CD8-positive, alpha-beta memory T cell (primary cell): ENCODE measurements around the gene TM6SF1. TPM values are rescaled to one million over a fixed set of nuclear protein-coding genes. Genes with fewer than 3 reads are reported as not detected.
"Not testable (repeated sequence)": the region's sequence is repeated elsewhere in the genome, so short reads cannot be mapped to it uniquely, and the experiment has no call there.

Experiments used
- CTCF ChIA-PET: fragments of 350-600 bp; sonication (Branson Sonifier 250); formaldehyde crosslinking; loops from one replicate; lab custom pipeline; 2021; ENCODE audit warnings: antibody characterized with exemption; lab: Charles Lee
- POLR2A ChIA-PET: fragments of 350-600 bp; sonication (Branson Sonifier 250); formaldehyde crosslinking; loops from one replicate; lab custom pipeline; 2021; ENCODE audit warnings: antibody characterized with exemption; lab: Charles Lee
- DNase-seq, 5 donors: peaks; one replicate each; pipeline versions ENCODE4 v3.0.0 to v3.0.0-alpha.2; 2020 to 2022; ENCODE audit warnings: mixed read lengths in 1 of 5
- H3K27ac ChIP-seq: one replicate; pipeline ENCODE4 v1.7.0; 2013; ENCODE audit warnings: low read depth, mild to moderate bottlenecking, low read length, moderate library complexity
- H3K27me3 ChIP-seq: 2 replicates; pipeline ENCODE4 v1.7.0; 2013; ENCODE audit warnings: low read length, mild to moderate bottlenecking; ENCODE audit not compliant: insufficient read depth, poor library complexity, severe bottlenecking
- H3K36me3 ChIP-seq: 2 replicates; pipeline ENCODE4 v1.7.0; 2013; ENCODE audit warnings: mild to moderate bottlenecking, low read length, moderate library complexity; ENCODE audit not compliant: insufficient read depth
- H3K4me1 ChIP-seq: 2 replicates; pipeline ENCODE4 v1.7.0; 2013; ENCODE audit warnings: mild to moderate bottlenecking, low read length, moderate library complexity; ENCODE audit not compliant: insufficient read depth
- H3K4me3 ChIP-seq: 2 replicates; pipeline ENCODE4 v1.7.0; 2013; ENCODE audit warnings: mild to moderate bottlenecking, low read length
- H3K9me3 ChIP-seq: 2 replicates; pipeline ENCODE4 v1.7.0; 2013; ENCODE audit warnings: mild to moderate bottlenecking, low read length
- H3K27ac Mint-ChIP-seq, 8 donors: one replicate each; pipeline ENCODE4 v1.8.0; 2020 to 2021; ENCODE audit warnings: mixed read lengths in 8 of 8, mild to moderate bottlenecking in 6 of 8, inconsistent platforms in 3 of 8, moderate library complexity in 3 of 8
- H3K27me3 Mint-ChIP-seq, 2 donors: one replicate each; pipeline ENCODE4 v1.8.0; 2020 to 2021; ENCODE audit warnings: mixed read lengths in 2 of 2, mild to moderate bottlenecking in 1 of 2, moderate library complexity in 1 of 2
- H3K36me3 Mint-ChIP-seq, 3 donors: one replicate each; pipeline ENCODE4 v1.8.0; 2020 to 2021; ENCODE audit warnings: mixed read lengths in 3 of 3, inconsistent platforms in 1 of 3, mild to moderate bottlenecking in 1 of 3
- H3K4me1 Mint-ChIP-seq, 3 donors: one replicate each; pipeline ENCODE4 v1.8.0; 2020 to 2021; ENCODE audit warnings: mixed read lengths in 3 of 3, inconsistent platforms in 1 of 3, mild to moderate bottlenecking in 1 of 3
- H3K4me3 Mint-ChIP-seq, 7 donors: one replicate each; pipeline ENCODE4 v1.8.0; 2020 to 2021; ENCODE audit warnings: mixed read lengths in 7 of 7, mild to moderate bottlenecking in 6 of 7, moderate library complexity in 4 of 7, inconsistent platforms in 2 of 7
- H3K9me3 Mint-ChIP-seq, 5 donors: one replicate each; pipeline ENCODE4 v1.8.0; 2020 to 2022; ENCODE audit warnings: mixed read lengths in 5 of 5, mild to moderate bottlenecking in 3 of 5, moderate library complexity in 2 of 5, inconsistent platforms in 1 of 5
- polyA plus RNA-seq: library from polyadenylated mRNA; unstranded; fragments of 300-500 nt; fragmentation: Illumina TruSeq; gene quantifications from one replicate; pipeline ENCODE4 v1.2.3, GENCODE V29; 2021
- total RNA-seq, 2 experiments: library from RNA; stranded (reverse); gene quantifications; one replicate each; pipeline ENCODE4 v1.2.3, GENCODE V29; 2021

The TM6SF1 gene
- total and polyA plus RNA-seq, 3 experiments from 2014 or later = 0.26 to 0.78 (median 0.55) TPM

DNA sequence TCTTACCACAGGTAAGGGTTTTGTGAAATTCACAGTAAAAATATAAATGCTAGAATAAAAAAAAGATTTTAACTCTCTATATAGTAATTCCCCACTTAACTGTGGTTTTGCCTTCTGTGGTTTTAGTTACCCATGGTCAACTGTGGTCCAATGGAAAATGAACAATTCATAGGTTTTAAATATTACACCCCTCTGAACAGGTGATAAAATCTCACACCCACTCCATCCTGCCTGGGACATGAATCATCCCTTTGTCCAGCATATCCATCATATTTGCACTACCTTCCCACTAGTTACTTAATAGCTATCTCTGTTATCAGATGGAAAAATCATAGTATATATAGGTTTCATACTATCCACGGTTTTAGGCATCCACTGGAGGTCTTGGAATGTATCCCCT, 50.9 kb downstream of the TM6SF1 start:
- no peaks in the 10 kb centered on the region for H3K9me3 ChIP-seq
- ChIA-PET CTCF (no interaction called here), POLR2A (no interaction called here)
- no peak overlapping the region for H3K4me3 ChIP-seq
- no peak overlapping the region for H3K4me3 Mint-ChIP-seq
- H3K27ac ChIP-seq = no peak overlapping the region
- H3K36me3 Mint-ChIP-seq = peaks cover 0 to 6% (median 4%) of the 10 kb centered on the region in 3 donors
- no peaks in the 10 kb centered on the region for H3K4me1 ChIP-seq
- H3K4me1 Mint-ChIP-seq = peaks cover 0 to 7% (median 1%) of the 10 kb centered on the region in 3 donors
- no peak for DNase-seq
- no peak overlapping the region for H3K27ac Mint-ChIP-seq
- H3K36me3 ChIP-seq = no peaks in the 10 kb centered on the region
- H3K27me3 Mint-ChIP-seq = peaks cover 12 to 46% of the 10 kb centered on the region in 2 donors
- H3K27me3 ChIP-seq = no peaks in the 10 kb centered on the region
- peaks cover 0 to 2% (median 0%) of the 10 kb centered on the region in 5 donors for H3K9me3 Mint-ChIP-seq

DNA sequence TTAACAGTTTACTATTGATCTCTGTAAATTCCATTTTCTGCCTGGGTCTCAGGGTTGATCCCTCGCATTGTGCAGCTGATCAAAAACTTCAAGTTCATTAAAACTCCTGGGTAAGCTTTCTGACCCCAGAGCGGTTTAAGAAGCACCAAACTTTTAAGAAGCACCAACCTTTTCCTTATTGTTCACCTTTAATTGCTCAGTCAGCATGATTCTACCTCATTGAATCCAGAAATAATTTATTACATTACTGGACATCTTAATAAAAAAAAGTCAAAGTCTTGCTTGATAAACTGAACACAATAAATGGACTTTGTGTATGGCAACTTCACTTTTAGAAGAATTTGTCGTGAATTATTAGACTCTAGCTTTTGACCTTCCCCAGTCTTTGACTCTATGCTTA, 53.3 kb downstream of the TM6SF1 start:
- Mint-ChIP-seq H3K9me3 (peaks cover 0 to 12% (median 3%) of the 10 kb centered on the region in 5 donors), H3K4me3 (no peak overlapping the region), H3K4me1 (peaks cover 0 to 22% (median 6%) of the 10 kb centered on the region in 3 donors), H3K36me3 (peaks cover 0 to 6% (median 4%) of the 10 kb centered on the region in 3 donors), H3K27ac (no peak overlapping the region), H3K27me3 (peaks cover 18 to 62% of the 10 kb centered on the region in 2 donors)
- H3K36me3 ChIP-seq = no peaks in the 10 kb centered on the region
- DNase-seq = no peak
- H3K9me3 ChIP-seq = no peaks in the 10 kb centered on the region
- ChIA-PET POLR2A (no interaction called here), CTCF (no interaction called here)
- H3K4me1 ChIP-seq = no peaks in the 10 kb centered on the region
- H3K27me3 ChIP-seq = no peaks in the 10 kb centered on the region
- no peak overlapping the region for H3K27ac ChIP-seq
- H3K4me3 ChIP-seq = no peak overlapping the region

DNA sequence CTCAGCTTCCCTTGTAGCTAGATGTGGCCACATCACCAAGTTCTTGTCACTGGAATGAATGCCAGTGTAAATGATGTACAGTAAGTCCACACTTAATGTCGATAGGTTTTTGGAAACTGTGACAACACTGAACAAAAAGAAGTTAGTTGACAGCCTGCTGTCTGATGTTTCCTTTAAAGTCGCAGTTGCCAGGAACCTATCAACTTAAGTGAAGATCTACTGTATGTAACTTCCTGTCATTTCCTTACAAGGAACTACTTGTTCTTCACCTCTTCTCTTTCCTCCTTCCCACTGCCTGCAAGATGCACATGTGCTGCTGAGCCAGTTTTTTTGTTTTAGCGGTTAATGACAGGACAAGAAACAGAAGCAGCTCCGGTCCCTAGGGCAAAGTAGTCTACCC, 55.6 kb downstream of the TM6SF1 start:
- Mint-ChIP-seq H3K36me3 (peaks cover 0 to 12% (median 2%) of the 10 kb centered on the region in 3 donors), H3K27ac (peak overlapping the region in 1 of 8 donors; percentile 62), H3K27me3 (peaks cover 25 to 65% of the 10 kb centered on the region in 2 donors), H3K4me3 (peak overlapping the region in 1 of 7 donors; percentile 14), H3K9me3 (peaks cover 12 to 25% (median 16%) of the 10 kb centered on the region in 5 donors), H3K4me1 (peaks cover 0 to 22% (median 6%) of the 10 kb centered on the region in 3 donors)
- no peaks in the 10 kb centered on the region for H3K36me3 ChIP-seq
- peak in 1 of 5 donors; percentile 11 for DNase-seq
- POLR2A ChIA-PET = no interaction called here
- H3K4me3 ChIP-seq = no peak overlapping the region
- CTCF ChIA-PET = no interaction called here
- H3K4me1 ChIP-seq = no peaks in the 10 kb centered on the region
- H3K27ac ChIP-seq = no peak overlapping the region
- H3K9me3 ChIP-seq = no peaks in the 10 kb centered on the region
- H3K27me3 ChIP-seq = no peaks in the 10 kb centered on the region

DNA sequence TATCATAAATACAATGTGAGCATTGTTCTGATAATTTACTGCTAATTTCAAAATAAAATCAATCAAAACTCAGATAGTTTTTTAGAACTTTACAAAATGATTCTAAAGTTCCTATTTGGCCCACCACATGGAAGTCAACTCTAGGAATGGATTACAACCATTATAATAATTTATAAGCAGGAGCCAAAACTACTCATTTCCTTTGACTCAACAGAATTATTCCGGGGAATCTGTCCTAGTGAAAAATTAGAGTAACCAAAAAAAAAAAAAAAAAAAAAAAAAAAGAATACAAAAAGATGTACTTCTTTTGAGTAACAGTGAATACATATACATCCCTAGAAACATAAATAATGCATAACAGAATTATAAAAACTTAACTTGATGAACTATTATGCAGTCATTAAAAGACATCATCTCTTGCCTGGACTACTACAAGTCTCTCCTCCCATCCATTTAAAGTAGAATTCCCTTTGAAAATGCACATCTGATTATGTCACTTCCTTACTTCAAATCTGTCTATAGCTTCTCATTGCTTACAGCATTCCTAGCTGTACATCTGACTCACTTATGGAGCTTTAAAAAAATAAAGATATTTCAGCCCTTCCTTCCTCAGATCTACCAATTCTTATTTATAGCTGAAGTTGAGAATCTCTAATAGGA, 56.8 kb downstream of the TM6SF1 start:
- DNase-seq = no peak
- H3K27ac ChIP-seq = no peak overlapping the region
- POLR2A ChIA-PET = no interaction called here
- H3K4me1 ChIP-seq = no peaks in the 10 kb centered on the region
- H3K27ac Mint-ChIP-seq = peak overlapping the region in 1 of 8 donors; percentile 46
- no peaks in the 10 kb centered on the region for H3K9me3 ChIP-seq
- peaks cover 12 to 25% (median 16%) of the 10 kb centered on the region in 5 donors for H3K9me3 Mint-ChIP-seq
- H3K36me3 ChIP-seq = no peaks in the 10 kb centered on the region
- peaks cover 28 to 67% of the 10 kb centered on the region in 2 donors for H3K27me3 Mint-ChIP-seq
- CTCF ChIA-PET = no interaction called here
- peaks cover 0 to 22% (median 6%) of the 10 kb centered on the region in 3 donors for H3K4me1 Mint-ChIP-seq
- H3K4me3 Mint-ChIP-seq = no peak overlapping the region
- no peaks in the 10 kb centered on the region for H3K27me3 ChIP-seq
- H3K36me3 Mint-ChIP-seq = peaks cover 0 to 12% (median 2%) of the 10 kb centered on the region in 3 donors
- H3K4me3 ChIP-seq = no peak overlapping the region

DNA sequence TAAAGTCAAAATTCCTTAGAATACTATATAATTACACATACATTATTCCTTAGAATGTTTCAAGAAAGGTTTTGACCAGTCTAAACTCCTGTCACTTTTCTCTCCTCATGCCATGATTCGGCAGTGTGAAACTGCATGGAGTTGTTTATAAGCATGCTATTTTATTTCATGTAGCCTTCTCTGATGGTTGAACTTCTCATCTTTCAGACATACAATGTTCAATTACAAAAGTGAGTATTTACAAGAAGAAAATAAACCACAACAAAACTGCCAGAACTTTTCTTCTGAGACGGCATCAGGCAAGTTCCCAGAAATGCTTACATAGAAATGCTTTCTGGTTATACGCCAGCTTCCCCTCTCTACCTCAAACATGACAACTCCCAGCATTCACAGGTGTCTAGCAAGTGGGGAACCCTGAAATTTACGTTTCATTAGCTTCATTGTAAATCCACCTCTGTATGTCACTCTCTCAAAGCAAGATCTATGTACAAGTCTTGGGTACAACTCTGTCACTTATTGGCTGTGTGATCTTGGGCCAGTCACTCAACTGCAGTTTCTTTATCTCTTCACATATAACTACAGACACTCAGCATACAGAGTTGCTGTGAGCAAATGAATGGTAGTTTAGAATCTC, 57.4 kb downstream of the TM6SF1 start:
- POLR2A ChIA-PET = no interaction called here
- Histone ChIP-seq H3K9me3 (no peaks in the 10 kb centered on the region), H3K36me3 (no peaks in the 10 kb centered on the region), H3K4me1 (no peaks in the 10 kb centered on the region), H3K27ac (no peak overlapping the region), H3K4me3 (no peak overlapping the region), H3K27me3 (no peaks in the 10 kb centered on the region)
- CTCF ChIA-PET = no interaction called here
- peaks cover 24 to 62% of the 10 kb centered on the region in 2 donors for H3K27me3 Mint-ChIP-seq
- peaks cover 0 to 22% (median 6%) of the 10 kb centered on the region in 3 donors for H3K4me1 Mint-ChIP-seq
- H3K27ac Mint-ChIP-seq = peak overlapping the region in 1 of 8 donors; percentile 75
- DNase-seq = peak in 1 of 5 donors; percentile 38
- H3K4me3 Mint-ChIP-seq = no peak overlapping the region
- peaks cover 12 to 25% (median 16%) of the 10 kb centered on the region in 5 donors for H3K9me3 Mint-ChIP-seq
- peaks cover 0 to 6% (median 1%) of the 10 kb centered on the region in 3 donors for H3K36me3 Mint-ChIP-seq

DNA sequence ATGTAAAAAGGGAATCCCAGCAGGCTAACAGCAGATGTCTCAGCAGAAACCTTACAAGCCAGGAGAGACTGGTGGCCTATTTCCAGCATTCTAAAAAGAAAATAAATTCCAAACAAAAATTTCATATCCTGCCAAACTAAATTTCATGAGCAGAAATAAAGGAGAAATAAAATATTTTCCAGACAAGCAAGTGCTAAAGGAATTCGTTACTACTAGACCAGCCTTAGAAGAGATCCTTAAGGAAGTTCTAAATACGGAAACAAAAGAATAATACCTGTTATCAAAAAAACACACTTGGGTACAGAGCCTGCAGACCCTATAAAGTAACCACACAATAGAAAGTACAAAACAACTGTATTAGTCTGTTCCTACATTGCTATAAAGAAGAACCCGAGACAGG, 58.8 kb downstream of the TM6SF1 start:
- Mint-ChIP-seq H3K36me3 (peaks cover 0 to 6% (median 1%) of the 10 kb centered on the region in 3 donors), H3K27ac (no peak overlapping the region), H3K4me1 (peaks cover 0 to 22% (median 6%) of the 10 kb centered on the region in 3 donors), H3K4me3 (no peak overlapping the region), H3K9me3 (peaks cover 12 to 25% (median 16%) of the 10 kb centered on the region in 5 donors), H3K27me3 (peaks cover 26 to 50% of the 10 kb centered on the region in 2 donors)
- Histone ChIP-seq H3K9me3 (no peaks in the 10 kb centered on the region), H3K27ac (no peak overlapping the region), H3K4me3 (no peak overlapping the region), H3K27me3 (no peaks in the 10 kb centered on the region), H3K36me3 (no peaks in the 10 kb centered on the region), H3K4me1 (no peaks in the 10 kb centered on the region)
- ChIA-PET CTCF (no interaction called here), POLR2A (no interaction called here)
- no peak for DNase-seq

DNA sequence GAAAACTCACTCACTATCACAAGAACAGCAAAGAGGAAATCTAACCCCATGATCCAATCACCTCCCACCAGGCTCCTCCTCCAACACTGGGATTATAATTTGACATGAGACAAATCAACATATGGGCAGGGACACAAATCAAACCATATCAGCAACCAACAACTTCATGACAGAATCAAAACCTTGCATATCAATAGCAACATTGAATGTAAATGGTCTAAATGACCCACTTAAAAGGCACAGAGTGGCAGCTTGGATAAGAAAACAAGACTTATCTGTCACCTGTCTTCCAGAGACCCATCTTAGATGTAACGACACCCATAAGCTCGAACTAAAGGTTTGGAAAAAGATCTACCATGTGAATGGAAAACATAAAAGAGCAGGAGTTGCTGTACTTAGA, 59.4 kb downstream of the TM6SF1 start:
- POLR2A ChIA-PET = no interaction called here
- no peak overlapping the region for H3K27ac ChIP-seq
- H3K4me1 Mint-ChIP-seq = peaks cover 0 to 22% (median 6%) of the 10 kb centered on the region in 3 donors
- peaks cover 12 to 25% (median 16%) of the 10 kb centered on the region in 5 donors for H3K9me3 Mint-ChIP-seq
- no peak for DNase-seq
- CTCF ChIA-PET = no interaction called here
- peaks cover 26 to 46% of the 10 kb centered on the region in 2 donors for H3K27me3 Mint-ChIP-seq
- H3K4me3 Mint-ChIP-seq = no peak overlapping the region
- no peaks in the 10 kb centered on the region for H3K27me3 ChIP-seq
- no peaks in the 10 kb centered on the region for H3K4me1 ChIP-seq
- no peaks in the 10 kb centered on the region for H3K36me3 ChIP-seq
- no peak overlapping the region for H3K27ac Mint-ChIP-seq
- peaks cover 0 to 6% (median 1%) of the 10 kb centered on the region in 3 donors for H3K36me3 Mint-ChIP-seq
- H3K9me3 ChIP-seq = no peaks in the 10 kb centered on the region
- no peak overlapping the region for H3K4me3 ChIP-seq

DNA sequence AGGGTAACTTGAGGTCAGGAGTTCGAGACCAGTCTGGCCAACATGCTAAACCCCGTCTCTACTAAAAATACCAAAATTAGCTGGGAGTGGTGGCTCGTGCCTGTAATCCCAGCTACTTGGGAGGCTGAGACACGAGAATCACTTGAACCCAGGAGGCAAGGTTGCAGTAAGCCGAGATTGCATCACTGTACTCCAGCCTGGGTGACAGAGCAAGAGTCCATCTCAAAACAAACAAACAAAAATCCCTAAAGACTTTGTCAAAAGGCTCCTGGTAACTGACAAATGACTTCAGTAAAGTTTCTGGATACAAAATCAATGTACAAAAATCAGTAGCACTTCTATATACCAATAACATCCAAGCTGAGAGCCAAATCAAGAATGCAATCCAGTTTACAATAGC, 62.1 kb downstream of the TM6SF1 start:
- H3K27ac Mint-ChIP-seq, CTCF ChIA-PET, H3K36me3 Mint-ChIP-seq, H3K4me3 Mint-ChIP-seq, H3K27me3 ChIP-seq, H3K4me1 ChIP-seq, H3K4me3 ChIP-seq, POLR2A ChIA-PET, H3K27ac ChIP-seq, H3K9me3 ChIP-seq, DNase-seq, H3K36me3 ChIP-seq, H3K4me1 Mint-ChIP-seq: not testable (repeated sequence)
- peaks cover 23 to 29% of the 10 kb centered on the region in 2 donors for H3K27me3 Mint-ChIP-seq
- H3K9me3 Mint-ChIP-seq = peaks cover 12 to 23% (median 16%) of the 10 kb centered on the region in 5 donors
